HG03469 (cell line): ENCODE results near the gene LOXL3.

Source experiments
- ATAC-seq: cut with Tn5 transposase; IDR thresholded peaks from one replicate; pipeline ENCODE4 v1.9.1; 2021; ENCODE audit warnings: mild to moderate bottlenecking, moderate library complexity, moderate number of reproducible peaks; ENCODE audit not compliant: unreplicated experiment

LOXL3 gene

GRCh38 chr2:74553892-74554819 is at the start of gene LOXL3, which contains the start of gene DOK1:
LOXL3 (minus strand) TSS chr2:74553942; CDS start chr2:74552634, 1,308 bp downstream.
DOK1 (plus strand) TSS chr2:74554720; CDS start chr2:74554755, 35 bp downstream.
- peak; percentile 29 for ATAC-seq

- no peak for ATAC-seq
Observed at GRCh38 chr2:74602586-74603281, 49.0 kb upstream of the LOXL3 start.

- no peak for ATAC-seq
Observed at GRCh38 chr2:74599676-74600075, 45.9 kb upstream of the LOXL3 start.

- no peak for ATAC-seq
Observed at GRCh38 chr2:74597410-74597809, 43.7 kb upstream of the LOXL3 start.

- no peak for ATAC-seq
Observed at GRCh38 chr2:74596584-74596983, 42.8 kb upstream of the LOXL3 start.

GRCh38 chr2:74593826-74594772 is 40.4 kb upstream of the LOXL3 start:
- ATAC-seq, result no peak

- no peak for ATAC-seq
Observed at GRCh38 chr2:74588664-74589063, 34.9 kb upstream of the LOXL3 start.

GRCh38 chr2:74587664-74588277 is 34.0 kb upstream of the LOXL3 start:
- ATAC-seq, result no peak

- ATAC-seq, result no peak
Observed at GRCh38 chr2:74585406-74586185, 31.9 kb upstream of the LOXL3 start.

- ATAC-seq, result no peak
Observed at GRCh38 chr2:74584088-74584645, 30.4 kb upstream of the LOXL3 start.

- ATAC-seq, result no peak
Observed at GRCh38 chr2:74583504-74583903, 29.8 kb upstream of the LOXL3 start.

GRCh38 chr2:74582184-74582583 is 28.4 kb upstream of the LOXL3 start:
- ATAC-seq, result no peak

GRCh38 chr2:74581463-74581862 is 27.7 kb upstream of the LOXL3 start:
- ATAC-seq, result no peak

- no peak for ATAC-seq
Observed at GRCh38 chr2:74578408-74578807, 24.7 kb upstream of the LOXL3 start.

GRCh38 chr2:74577448-74577847 is 23.7 kb upstream of the LOXL3 start:
- ATAC-seq, result no peak

GRCh38 chr2:74576863-74577229 is 23.1 kb upstream of the LOXL3 start:
- ATAC-seq, result no peak

GRCh38 chr2:74576211-74576862 is 22.6 kb upstream of the LOXL3 start:
- no peak for ATAC-seq

GRCh38 chr2:74575320-74575719 is 21.6 kb upstream of the LOXL3 start:
- no peak for ATAC-seq
